GM12865 (cell line): ENCODE measurements around the gene ALS2CL.

Experiments
- DNase-seq: peaks from one replicate; pipeline ENCODE4 v3.0.0; 2010; ENCODE audit warnings: low read depth
- H3K4me3 ChIP-seq: 2 replicates; pipeline ENCODE4 v1.5.1; 2011; ENCODE audit warnings: mild to moderate bottlenecking, low read depth, low read length, control low read depth
- TF ChIP-seq, protein P1 (sequence below): IDR thresholded peaks from 2 replicates; pipeline ENCODE4 v1.5.1; 2011; ENCODE audit warnings: low read length, control low read depth, low read depth, inconsistent platforms; ENCODE audit not compliant: insufficient read depth; ENCODE audit errors: missing control alignments

Gene ALS2CL

DNA sequence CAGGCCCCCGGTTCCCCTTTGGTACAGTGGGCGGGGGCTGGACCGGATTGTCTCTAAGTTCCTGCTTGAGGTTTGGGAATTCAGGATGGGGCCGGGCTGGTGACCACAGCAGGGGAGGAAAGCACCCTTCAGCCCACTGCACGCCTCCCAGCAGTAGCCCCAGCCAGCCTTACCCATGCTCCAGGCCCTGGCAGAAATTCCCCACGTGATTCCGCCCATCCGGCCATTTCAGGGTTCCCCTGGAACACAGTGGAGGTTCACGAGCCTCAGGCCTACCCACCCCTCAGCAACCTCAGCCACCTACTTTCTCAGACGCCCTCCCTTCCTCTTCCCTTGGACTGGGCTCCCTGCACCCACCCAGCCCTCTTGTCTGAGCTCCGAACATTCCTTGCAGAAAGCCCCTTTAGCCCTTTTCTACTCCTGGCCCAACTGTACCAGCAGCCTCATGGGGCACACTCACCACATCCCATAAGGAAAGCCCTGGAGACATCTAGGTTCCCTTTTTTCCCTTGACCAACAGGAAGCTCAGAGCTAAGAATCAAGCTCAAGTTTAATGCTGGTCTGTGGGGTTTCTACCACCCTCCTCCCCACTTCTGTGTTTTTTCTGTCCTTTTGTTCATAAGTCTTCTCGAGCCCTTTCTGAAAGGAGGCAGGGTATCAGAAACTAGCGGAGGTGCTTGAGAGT lies 11.5 kb downstream of the ALS2CL start:
- no peak for DNase-seq
- no peak overlapping the region for H3K4me3 ChIP-seq
- TF ChIP-seq, protein P1, sequence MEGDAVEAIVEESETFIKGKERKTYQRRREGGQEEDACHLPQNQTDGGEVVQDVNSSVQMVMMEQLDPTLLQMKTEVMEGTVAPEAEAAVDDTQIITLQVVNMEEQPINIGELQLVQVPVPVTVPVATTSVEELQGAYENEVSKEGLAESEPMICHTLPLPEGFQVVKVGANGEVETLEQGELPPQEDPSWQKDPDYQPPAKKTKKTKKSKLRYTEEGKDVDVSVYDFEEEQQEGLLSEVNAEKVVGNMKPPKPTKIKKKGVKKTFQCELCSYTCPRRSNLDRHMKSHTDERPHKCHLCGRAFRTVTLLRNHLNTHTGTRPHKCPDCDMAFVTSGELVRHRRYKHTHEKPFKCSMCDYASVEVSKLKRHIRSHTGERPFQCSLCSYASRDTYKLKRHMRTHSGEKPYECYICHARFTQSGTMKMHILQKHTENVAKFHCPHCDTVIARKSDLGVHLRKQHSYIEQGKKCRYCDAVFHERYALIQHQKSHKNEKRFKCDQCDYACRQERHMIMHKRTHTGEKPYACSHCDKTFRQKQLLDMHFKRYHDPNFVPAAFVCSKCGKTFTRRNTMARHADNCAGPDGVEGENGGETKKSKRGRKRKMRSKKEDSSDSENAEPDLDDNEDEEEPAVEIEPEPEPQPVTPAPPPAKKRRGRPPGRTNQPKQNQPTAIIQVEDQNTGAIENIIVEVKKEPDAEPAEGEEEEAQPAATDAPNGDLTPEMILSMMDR: no peak

- H3K4me3 ChIP-seq: no peak overlapping the region
- no peak for DNase-seq
- TF ChIP-seq, protein P1: no peak
These were observed 12.1 kb downstream of the ALS2CL start for GRCh38 chr3:46681387-46681786.

DNA sequence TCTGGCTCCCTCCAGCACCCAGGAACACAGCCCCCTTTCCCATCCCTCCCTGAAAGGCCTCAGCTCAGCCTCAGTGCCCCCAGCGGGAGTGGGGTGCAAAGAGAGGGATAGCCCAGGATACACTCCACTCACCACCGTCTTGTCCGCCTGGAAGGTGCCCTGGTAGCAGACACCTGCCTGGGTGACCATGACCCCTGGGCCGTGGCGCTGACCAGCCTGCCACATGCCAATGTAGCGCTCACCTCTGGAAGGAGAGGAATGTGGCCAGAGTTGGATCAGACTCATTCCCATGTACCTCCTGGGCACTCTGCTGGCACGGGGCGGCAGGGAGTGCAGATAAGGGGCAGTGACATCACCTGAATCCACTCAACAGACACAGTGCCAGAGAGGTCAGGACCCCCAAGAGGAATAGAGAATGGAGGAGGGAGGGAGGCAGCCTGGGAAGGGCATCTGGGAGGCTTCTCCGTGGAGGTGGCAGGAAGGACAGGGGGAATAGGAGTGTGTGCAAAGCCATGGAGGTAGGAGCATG lies 13.1 kb downstream of the ALS2CL start:
- no peak for DNase-seq
- TF ChIP-seq, protein P1: no peak

GRCh38 chr3:46679681-46680080 lies 13.8 kb downstream of the ALS2CL start:
- no peak overlapping the region for H3K4me3 ChIP-seq
- no peak for DNase-seq
- TF ChIP-seq, protein P1: no peak

More for the DNA sequence above, 13.1 kb downstream of the ALS2CL start:
- no peak overlapping the region for H3K4me3 ChIP-seq

DNA sequence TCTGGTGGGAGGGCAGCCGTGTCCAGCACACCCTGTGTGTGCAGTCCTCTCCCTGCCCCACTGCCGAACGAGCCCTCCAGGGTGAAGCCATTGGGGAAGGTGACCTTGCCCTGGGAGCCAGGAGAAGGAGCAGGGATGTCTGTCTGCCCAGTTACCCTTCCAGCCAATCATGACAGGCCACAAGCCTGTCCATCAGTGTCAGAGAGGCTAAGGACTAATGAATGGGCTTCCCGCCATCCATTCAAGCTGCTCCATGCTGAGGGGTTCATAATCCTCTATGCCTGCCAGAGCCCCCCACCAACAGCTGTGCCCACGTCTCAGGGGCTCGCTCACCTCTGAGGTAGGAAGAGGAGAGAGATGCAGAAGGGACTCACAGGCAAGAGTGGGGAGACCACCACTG lies 15.2 kb downstream of the ALS2CL start:
- no peak overlapping the region for H3K4me3 ChIP-seq
- TF ChIP-seq, protein P1: no peak
- no peak for DNase-seq

GRCh38 chr3:46677411-46677726 lies 16.1 kb downstream of the ALS2CL start:
- DNase-seq: no peak
- TF ChIP-seq, protein P1: no peak
- H3K4me3 ChIP-seq: no peak overlapping the region
